SW 1271 (cell line): ENCODE results near the gene DGKB.

Source experiments
- DNase-seq, 2 experiments: peaks; one replicate each; lab custom pipeline; 2025; lab: John Stamatoyannopoulos, UW

DGKB gene

DNA sequence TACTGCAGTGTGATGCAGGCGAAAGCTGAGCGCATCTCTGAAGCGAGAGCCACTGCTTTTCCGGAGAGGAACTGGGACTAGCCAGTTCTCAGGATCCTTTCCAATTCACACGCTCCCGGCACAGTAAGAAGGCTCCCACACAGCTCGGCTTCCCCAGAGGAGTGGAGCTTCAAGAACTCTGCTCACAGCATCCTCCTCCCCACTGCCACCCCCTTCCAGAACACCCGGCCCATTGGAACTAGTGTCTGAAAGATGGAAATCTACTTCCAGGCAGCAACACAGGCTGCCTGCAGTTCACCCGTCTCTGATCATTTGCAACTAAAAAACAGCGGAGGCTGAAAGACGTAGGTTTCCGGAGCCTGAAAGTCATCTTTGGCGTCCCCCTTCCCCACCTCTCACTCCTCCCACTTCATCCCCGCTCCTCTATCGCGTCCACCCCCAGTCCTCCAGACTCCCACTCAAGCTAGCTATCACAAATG is at the start of gene DGKB:
Gene DGKB (minus strand): TSS at position 163 of the 479 bp plus-strand sequence.
- DNase-seq = no peak

DNA sequence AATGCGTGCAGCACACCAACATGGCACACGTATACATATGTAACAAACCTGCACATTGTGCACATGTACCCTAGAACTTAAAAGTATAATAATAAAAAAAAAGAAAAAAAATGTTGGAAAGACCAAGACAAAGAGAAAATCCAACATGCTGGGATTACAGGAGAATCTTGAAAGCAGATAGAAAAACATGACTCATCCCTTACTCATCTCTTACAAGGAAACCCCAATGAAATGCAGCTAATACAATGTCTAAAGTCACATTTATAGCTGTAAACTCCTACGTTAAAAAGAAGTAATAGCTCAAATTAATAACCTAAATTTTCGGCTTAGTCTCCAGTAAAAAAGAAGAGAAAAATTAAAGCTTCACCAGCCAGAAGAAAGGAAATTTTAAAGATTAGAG is 47.5 kb upstream of the DGKB start:
- DNase-seq = no peak

DNA sequence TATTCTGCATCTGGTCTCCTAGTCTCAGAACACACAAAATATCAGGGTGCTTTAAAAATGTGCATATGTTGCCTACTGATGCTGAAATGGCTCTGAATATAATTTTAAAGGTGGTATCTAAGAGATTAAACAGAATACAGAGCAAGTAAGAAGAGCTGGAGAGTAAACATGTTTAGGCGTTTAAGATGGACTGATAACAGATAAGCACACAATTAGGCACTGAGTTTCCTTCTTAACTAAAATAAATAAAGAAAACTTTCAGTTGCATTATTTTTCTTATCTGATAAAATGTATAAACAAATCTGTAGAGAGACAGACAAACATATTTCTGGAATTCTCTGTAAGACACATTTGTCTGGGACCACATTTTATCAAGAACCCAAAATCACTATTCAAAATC is 35.6 kb upstream of the DGKB start:
- no peak for DNase-seq

DNA sequence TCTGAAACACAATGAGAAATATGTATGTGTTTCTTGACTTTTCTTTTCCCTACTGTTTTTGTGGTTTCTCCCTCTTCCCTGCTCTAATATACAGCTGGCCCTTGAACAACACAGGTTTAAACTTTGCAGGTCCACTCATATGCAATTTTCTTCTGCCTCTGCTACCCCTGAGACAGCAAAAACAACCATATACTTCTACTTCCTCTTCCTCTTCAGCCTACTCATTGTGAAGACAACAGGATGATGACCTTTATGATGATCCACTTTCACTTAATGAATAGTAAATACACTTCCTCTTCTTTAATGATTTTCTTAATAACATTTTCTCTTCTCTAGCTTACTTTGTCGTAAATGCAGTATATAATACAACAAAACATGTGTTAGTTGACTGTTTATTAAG is 35.0 kb upstream of the DGKB start:
- DNase-seq = no peak

DNA sequence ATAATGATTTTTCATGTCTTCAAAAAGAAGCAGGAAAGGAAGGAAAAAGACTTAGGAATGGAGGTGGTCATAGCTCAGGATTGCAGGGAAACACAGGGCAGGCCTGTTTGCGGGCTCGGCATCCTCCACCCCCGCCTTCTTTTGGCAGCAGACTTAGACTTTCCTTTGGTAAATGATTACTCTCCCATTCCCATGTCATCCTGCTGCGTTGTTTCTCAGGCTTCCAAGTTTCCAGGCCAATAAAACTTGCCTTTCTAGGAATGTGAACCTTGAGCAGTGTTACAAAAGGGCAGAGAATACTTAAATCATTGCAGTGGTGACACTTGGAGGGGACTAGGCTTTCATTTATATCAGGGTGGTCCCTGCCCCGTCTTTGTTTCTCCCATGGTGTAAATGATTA is 34.0 kb upstream of the DGKB start:
- no peak for DNase-seq

DNA sequence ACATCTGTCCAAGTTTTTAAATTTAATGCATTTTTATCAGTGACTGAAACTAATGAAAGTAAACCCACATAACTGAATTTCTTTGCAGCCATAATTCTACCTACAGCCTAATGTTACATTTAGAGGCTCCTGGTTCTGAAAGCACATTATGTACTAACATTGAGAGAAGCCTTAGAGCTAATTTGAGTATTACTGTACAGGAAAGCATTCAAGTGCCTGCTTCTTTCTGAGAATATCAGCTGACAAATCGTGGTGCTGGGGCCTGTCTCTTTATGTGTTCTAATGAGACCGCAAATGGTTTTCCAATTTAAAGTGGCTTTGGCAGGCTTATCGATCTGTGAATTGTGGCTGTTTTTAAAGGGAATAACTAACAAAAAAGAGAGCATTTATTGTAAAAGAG is 32.3 kb upstream of the DGKB start:
- no peak for DNase-seq

DNA sequence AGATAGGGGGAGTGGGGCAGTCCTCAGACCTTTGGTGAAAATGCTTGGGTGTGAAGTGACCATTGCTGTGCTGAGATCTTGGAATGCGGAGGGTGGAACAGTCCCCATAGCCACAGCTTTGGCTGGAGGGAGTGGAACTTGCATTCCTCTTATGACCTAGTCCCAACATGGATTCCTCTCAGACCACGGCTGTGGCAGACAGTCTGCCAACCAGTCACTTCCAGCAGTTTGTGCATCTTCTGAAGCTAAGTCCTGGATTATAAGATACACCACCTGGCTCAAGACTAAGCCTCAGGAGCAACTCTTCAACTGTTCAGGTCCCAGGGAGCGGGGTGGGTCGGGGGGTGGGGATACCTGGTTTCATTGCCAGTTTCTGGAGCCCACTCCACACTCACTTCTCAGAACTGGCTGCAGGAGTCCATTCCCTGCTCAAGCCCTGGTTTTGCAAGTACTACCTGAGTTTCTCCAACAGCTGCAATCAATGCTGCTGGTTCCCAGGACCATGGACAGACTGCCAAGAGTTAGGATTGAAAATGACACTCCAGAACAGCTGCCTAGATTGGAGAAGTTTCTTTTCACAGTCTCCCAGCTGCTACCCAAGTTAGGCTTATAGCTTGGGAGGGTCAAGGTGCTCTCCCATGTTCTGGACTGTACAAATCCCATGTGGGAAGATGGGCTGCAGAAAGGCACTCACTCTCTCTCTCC is 29.1 kb upstream of the DGKB start:
- DNase-seq = no peak

DNA sequence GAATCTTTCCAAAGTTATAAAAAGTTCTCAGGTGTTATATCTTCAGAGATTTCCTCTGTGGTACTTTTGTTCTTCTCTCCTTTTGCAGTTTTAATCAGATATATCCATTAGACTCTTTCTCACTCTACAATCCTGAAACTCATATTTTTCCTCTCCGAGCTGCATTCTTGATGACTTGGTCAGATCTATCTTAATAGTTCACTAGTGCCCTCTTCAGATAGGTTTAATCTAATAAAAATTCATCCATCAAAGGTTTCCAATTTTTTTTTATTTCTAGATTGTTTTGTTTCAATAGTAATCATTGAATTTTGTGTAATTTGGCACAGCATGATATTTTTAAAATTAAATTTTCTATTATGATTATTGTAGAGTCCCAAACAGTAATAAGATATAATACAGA is 21.8 kb upstream of the DGKB start:
- no peak for DNase-seq

DNA sequence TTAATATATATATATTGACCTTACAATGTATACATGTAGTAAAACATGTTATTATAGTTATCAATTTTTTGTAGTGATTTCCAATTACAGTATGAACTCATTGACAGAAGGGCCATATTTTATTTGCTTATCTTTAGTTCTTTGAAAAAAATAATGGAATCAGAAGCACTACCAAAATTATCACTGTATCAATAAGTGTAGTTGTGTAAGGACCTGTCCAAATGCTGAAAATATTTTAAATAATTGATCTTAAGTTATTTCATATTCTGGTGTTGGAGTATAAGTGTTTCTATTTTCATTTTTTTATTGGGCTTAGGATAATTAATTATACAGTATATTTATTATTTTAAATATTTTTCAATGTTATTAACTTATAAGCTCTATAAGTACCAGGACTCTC is 8.5 kb upstream of the DGKB start:
- no peak for DNase-seq

DNA sequence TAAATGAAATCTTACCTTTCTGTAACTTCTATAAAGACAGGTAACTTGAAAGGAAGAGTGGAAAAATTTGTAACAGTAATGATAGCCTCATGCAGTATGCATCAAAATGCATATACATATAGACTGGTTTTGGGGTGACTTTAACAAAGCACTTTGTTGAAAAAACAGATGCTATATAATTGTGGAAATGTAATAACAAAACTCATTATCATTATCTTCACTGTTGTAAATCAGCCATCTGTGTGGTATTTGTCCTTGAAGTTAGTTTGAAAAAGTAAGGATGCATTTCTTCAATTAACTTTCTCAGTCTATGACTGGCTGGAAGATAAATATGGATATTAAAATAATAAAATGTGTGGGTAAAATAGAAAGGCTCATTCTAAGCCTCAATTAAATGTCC is 6.1 kb upstream of the DGKB start:
- no peak for DNase-seq

DNA sequence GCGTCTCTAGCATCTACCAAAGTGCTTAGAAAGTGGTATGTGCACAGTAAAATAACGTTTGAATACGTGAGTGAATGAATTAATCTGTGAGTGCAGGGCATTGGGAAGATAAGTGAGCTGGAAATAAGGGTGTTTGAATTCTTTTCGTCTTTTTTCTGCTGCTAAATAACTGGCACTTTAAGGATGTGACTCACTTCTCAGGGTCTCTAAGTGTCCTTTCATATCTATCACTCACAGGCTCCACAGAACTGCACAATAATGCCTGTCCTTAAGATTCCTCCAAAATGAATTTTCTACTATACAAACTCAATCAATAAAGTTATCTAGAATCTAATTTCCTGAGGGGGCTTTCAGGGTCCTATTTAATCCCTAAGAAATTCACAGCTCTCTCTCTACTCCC is 3.2 kb upstream of the DGKB start:
- no peak for DNase-seq

DNA sequence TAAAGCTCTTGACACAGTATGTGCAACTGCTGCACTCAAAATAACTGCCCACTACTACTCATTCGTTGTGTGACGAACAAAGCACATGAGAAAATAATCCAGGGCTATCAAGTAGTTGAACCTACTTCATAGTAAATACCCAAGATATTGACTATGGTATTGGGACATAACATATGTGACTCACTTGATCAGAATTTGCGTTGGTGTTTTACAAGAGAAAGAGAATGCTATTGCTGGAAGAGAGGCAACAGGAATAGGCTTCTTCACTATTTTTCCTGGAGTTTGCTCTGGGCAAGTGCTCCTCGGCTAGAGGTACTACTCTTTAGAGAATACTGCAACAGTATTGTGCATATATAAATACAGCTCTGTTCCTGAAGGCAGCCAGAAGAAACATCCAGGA is 2.5 kb downstream of the DGKB start:
- DNase-seq = no peak

DNA sequence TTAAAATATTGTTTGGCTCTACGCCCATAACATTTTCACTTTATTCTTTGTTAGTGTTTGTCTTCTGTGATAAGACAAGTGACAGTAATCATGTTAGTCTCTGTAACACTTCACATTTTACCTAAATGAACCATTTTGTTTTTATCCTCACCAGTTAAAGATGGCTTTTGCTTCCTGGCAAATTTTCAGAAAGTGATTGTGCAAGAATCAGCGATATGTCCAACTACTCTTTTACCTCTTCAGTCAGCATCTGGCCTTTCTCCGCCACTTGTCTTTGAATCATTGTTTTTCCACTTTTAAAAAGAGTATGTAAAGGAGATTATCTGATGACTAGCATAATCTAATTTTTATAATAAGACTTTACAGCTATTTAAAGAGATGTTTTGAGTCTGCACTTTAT is 3.5 kb downstream of the DGKB start:
- DNase-seq = no peak

DNA sequence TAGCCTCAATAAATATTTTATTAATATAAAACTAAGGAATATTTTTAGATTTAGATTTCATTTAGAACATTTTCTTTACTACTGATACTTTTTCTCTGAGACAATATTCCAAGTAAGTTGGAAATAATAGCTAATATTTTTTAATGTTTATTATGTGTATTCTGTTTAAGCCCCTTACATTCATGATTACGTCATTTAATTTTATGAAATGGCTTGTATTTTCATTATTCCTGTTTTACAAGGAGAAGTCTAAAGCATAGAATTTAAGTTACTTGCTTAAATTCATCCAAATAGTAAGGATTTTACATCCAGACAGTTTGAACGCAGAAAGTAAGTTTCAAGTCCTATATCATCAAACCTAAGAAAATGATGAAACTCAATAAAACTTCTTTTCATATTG is 6.1 kb downstream of the DGKB start:
- DNase-seq = no peak

DNA sequence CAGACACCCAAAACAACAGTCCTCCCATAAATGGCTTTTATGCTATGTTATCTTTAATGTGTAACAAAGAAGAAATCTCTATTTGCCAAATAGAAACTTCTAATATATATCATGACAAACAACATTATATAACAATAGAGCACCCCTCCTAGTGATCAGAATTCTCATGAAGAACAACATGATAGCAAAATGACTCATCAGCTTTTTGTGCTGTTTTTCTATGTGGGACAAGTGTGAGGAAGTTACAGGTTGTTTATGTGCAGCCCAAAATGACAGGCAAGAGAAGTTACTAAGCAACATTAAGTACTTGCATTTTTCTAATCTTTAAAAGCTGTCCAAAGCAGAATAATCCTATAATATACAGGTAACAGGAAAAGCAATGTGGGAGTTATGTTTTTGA is 7.7 kb downstream of the DGKB start:
- DNase-seq = no peak

DNA sequence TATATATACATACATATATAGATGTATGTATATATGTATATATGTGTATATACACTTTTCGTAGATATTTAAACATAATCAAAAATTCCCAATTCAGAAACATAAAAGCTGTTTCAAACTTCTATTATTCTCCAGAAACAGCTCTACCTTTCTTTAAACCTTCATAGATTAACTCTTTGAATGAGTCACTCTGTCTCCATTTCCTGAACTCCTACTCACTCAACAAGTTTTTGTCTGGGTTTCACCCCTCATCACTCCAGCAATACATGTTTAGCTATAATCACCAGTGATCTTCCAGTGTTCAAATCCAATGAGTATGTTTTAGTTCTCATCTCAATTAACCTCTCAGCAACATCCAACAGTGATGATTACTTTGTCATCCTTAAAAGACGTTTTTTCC is 9.6 kb downstream of the DGKB start:
- DNase-seq = no peak

DNA sequence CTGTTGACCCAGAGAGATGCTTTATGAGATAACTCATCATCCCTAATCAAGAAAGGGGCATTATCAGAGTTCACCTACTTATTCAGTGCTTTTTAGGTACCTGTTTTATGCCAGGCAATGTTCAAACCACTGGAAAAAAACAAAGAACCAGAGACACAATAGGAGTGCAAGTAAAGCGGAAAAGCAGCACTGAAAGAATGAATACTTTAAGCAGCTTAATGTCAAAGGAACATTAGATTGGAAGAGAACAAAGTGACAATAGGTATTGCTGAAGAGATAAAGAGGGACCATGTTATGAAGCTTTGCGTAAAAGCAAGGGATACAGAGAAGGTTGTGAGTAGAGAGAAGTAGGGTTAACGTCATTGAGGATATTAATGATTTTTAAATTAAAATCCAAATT is 11.3 kb downstream of the DGKB start:
- DNase-seq = no peak

DNA sequence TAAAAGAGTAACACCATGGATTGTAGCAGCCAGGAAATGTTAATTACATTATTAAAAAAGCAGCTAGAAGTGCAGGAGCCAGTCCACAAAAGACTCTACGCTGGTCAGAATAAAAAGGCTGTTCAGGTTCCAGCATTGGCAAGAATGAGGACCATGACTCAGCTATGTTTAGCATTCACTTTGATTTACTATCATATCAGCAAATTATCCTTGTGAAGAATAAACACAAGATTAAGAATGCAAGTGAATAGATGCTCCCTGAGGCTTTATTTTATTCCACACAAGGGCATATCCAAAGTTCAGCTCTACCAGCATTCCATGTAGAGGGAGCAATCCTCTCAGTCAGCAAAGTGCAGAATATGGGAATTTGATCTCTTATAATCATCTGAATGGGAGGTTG is 13.6 kb downstream of the DGKB start:
- no peak for DNase-seq

DNA sequence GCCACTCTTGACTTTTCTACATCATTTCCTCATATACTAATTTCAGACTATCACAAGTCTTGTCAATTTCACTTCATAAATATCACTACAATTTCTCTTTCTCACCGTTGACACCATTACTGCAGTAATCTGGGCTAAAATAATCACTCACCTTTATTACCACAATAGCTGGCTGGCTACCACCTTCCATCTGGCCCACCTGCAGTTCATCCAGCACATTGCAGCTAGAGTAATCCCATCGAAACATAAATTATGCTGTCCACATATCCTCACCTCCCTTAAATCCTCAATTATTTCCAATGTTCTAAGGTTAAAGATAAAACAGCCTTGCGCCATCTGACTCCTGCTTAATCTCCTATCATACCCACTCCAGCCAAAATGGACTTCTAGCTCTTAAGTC is 16.0 kb downstream of the DGKB start:
- no peak for DNase-seq

DNA sequence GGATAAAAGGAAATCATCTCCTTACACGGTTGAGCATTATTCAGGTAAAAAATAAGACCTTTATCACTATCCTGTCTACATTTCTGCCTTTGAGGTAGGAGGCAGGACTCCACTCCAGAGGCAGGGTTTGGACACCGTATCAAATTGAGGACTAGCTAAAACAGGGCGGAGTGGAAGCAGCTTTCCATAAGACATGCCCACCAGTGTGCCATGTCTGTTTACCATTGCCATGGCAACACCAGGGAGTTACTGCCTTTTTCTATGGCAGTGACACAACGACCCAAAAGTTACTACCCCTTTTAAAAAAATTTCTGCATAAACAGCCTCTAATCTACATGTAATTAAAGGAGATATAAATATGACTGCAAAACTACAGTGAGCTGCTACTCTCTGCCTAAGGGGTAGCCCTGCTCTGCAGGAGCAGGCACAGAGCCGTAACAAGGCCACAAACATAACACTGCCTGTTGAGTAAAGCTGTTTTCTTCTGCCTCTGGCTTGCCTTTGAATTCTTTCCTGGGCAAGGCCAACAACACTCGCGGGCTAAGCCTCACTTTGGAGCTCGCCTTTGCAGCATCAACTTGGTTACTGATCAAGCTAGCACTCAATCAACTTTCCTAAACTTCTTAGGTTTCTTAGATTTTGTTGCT is 26.5 kb downstream of the DGKB start:
- DNase-seq = no peak

DNA sequence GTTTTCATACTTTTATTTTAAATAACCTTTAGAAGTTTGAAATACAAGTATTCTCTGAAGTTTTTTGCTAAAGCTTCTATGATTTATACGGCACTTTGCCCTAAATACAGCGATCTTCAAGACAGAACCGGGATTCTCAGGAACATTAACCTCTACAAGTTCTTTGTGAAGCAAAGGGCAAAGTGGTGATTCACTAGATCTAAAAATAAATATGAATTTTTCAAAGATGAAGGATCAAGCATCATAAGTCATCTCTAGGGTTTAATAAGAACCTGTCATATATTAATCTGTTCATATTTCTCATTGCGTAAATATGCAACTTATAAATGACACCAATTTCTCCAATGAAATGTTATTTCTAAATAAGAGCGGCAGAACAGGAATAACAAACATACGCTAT is 30.7 kb downstream of the DGKB start:
- no peak for DNase-seq

DNA sequence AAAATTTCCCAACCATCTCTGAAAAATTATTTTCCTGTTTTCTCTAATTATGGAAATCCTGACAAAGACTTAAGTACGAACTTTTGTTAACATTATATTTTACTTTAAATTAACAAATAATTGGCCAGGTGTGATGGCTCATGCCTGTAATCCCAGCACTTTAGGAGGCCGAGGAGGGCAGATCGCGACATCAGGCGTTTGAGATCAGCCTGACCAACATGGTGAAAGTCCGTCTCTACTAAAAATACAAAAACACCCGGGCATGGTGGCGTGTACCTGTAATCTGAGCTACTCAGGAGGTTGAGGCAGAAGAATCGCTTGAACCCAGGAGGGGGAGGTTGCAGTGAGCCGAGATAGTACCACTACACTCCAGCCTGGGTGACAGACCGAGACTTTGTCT is 32.2 kb downstream of the DGKB start:
- DNase-seq = no peak

DNA sequence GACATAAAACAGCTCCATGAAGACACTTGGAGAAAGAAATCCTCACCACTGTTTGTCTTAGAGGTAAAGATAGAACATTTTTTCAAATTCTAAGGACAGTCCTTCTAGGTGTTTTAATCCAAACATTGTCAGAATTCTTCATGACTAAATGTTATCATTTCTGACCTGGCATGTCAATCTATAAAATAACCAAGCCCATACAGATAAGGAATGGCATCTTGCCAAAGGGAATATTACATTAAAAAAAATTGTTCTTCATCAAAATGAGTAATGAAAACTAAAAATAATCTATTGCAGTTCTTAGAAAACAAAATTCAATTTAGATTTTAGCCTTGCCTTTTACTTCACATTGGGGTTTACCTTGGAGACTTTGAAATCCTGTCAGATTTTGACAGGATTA is 33.6 kb downstream of the DGKB start:
- DNase-seq = no peak

DNA sequence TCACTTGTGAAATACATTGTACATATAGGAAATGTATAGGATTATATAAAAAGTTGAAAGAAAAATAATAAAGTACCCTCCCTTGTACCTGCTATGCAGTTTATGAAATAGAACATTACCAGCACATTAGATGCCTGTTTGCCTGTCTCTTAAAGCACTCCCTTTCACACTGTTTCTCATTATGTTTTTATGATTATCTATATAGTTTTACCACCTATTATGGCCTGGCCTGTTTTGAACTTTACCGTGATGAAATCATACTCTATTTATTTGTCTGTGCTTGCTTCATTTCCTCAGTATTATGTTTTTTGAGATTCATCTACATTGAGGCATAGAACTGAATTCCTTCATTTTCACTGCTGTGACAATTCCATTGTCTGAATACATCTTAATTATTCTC is 41.1 kb downstream of the DGKB start:
- no peak for DNase-seq
